Measurements from ENCODE around the gene PIGK.
"Not testable (repeated sequence)": the region's sequence is repeated elsewhere in the genome, so short reads cannot be mapped to it uniquely, and the experiment has no call there.

Gene PIGK

DNA sequence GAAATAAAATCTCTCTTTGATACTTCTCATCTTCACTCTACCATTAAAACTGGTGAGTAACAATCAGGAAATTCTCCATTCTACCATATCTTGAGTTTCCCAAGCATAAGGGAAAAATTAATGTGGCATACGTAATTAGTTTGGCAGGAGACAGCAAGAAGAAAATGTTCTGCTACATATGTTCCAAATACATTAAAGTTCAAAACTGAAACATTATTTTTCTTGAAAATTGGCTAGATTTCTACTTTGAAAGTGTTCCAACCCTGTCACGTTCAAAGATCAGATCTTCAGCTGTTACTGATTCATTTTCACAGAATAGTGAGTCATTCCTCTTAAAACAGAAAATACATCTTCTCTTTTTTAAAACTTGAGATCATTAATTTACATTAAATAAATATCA, 48.5 kb downstream of the PIGK start:
- WGBS (ENCODE audit: extremely low coverage, insufficient coverage, low lambda C conversion rate) = no CpG with 5 or more reads among the region's 2 CpGs
- no peak overlapping the region for H3K23ac ChIP-seq (ENCODE audit: low read length)
- no peak overlapping the region for H3K27ac ChIP-seq (ENCODE audit: low read depth, low read length)
- no peak for DNase-seq
- H4K8ac ChIP-seq (ENCODE audit: low read depth, low read length) = no peak overlapping the region
- no peaks in the 10 kb centered on the region for H3K79me1 ChIP-seq (ENCODE audit: low read length)
- no peak overlapping the region for H2BK15ac ChIP-seq (replicated peaks; ENCODE audit: low read depth)
- no peak overlapping the region for H3K9ac ChIP-seq (ENCODE audit: low read length)
- H3K4ac ChIP-seq (ENCODE audit: low read depth, low read length) = no peak overlapping the region
- H3K56ac ChIP-seq (ENCODE audit: low read length) = no peak overlapping the region
- H3K4me1 ChIP-seq (ENCODE audit: control insufficient read depth, low read depth, low read length) = no peaks in the 10 kb centered on the region
- no peak overlapping the region for H2BK120ac ChIP-seq (ENCODE audit: low read depth, low read length)
- H3K4me2 ChIP-seq (ENCODE audit: low read length) = no peak overlapping the region
- H3K18ac ChIP-seq (ENCODE audit: low read length) = no peak overlapping the region
- no peak overlapping the region for H3K4me3 ChIP-seq (ENCODE audit: low read length)
- no peak overlapping the region for H4K5ac ChIP-seq (ENCODE audit: low read length)
- H3K36me3 ChIP-seq (ENCODE audit: control insufficient read depth, insufficient read depth, low read length) = no peaks in the 10 kb centered on the region
- no peaks in the 10 kb centered on the region for H3K79me2 ChIP-seq (ENCODE audit: control insufficient read depth, insufficient read depth, low read length)
- no peak overlapping the region for H2BK5ac ChIP-seq (ENCODE audit: low read length)
- H3K27me3 ChIP-seq (ENCODE audit: insufficient read depth, low read length, poor library complexity) = no peaks in the 10 kb centered on the region
- no peak overlapping the region for H2AK5ac ChIP-seq (ENCODE audit: low read length)

DNA sequence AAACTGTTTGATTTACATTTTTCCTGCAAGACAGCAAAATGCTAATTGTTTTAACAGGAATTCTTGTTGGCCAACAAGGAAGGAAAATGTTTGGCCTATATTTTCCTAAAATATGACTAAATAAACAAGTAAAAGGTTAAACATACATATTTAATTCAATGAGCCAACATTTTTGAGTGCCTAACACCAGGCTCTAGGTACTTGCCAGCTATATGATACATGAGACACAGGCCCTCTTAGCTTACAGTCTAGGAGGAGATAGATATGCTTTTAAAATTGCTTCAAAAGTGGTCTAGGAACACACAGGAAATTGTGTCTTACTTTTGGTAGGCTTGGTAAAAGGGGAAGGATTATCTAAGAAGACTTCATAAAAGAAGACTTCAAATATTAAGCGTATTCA, 50.9 kb downstream of the PIGK start:
- Histone ChIP-seq H3K27me3 (ENCODE audit: insufficient read depth, low read length, poor library complexity) (no peaks in the 10 kb centered on the region), H3K4me3 (ENCODE audit: low read length) (no peak overlapping the region), H2BK5ac (ENCODE audit: low read length) (no peak overlapping the region), H4K8ac (ENCODE audit: low read depth, low read length) (no peak overlapping the region), H2AK5ac (ENCODE audit: low read length) (no peak overlapping the region), H3K9ac (ENCODE audit: low read length) (no peak overlapping the region), H3K79me2 (ENCODE audit: control insufficient read depth, insufficient read depth, low read length) (no peaks in the 10 kb centered on the region), H2BK120ac (ENCODE audit: low read depth, low read length) (no peak overlapping the region), H3K27ac (ENCODE audit: low read depth, low read length) (no peak overlapping the region), H3K4me2 (ENCODE audit: low read length) (no peak overlapping the region), H3K23ac (ENCODE audit: low read length) (no peak overlapping the region), H3K4me1 (ENCODE audit: control insufficient read depth, low read depth, low read length) (no peaks in the 10 kb centered on the region), H3K56ac (ENCODE audit: low read length) (no peak overlapping the region), H4K5ac (ENCODE audit: low read length) (no peak overlapping the region), H3K4ac (ENCODE audit: low read depth, low read length) (no peak overlapping the region), H3K79me1 (ENCODE audit: low read length) (no peaks in the 10 kb centered on the region), H3K36me3 (ENCODE audit: control insufficient read depth, insufficient read depth, low read length) (no peaks in the 10 kb centered on the region), H3K18ac (ENCODE audit: low read length) (no peak overlapping the region), H2BK15ac (replicated peaks; ENCODE audit: low read depth) (no peak overlapping the region)
- DNase-seq = no peak
- no CpG with 5 or more reads among the region's 1 CpG for WGBS (ENCODE audit: extremely low coverage, insufficient coverage, low lambda C conversion rate)

DNA sequence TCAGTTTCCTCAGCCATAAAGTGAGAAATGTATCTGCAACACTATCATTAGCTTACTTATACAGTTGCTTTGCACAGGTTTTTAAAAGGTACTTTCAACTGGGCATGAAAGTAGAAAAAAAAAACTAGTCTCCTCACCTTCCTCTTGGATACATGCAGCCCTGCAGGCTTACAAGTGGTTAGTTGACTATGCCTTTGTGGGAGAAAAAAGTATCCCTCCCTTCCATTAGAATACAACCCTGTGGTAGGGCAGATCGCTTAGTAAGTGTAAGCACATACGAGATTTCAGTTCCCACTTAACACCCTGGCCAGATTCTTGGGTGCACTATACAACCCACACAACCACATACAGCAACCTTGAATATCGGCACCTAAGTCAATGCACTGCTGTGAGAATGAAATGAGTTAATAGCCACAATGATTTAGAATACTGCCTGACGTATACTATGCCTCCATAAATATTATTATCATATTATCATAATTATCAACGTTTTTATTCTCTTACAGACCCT, 54.7 kb downstream of the PIGK start:
- no peaks in the 10 kb centered on the region for H3K4me1 ChIP-seq (ENCODE audit: control insufficient read depth, low read depth, low read length)
- H3K4me2 ChIP-seq (ENCODE audit: low read length) = no peak overlapping the region
- no peak overlapping the region for H3K18ac ChIP-seq (ENCODE audit: low read length)
- no peak overlapping the region for H3K4ac ChIP-seq (ENCODE audit: low read depth, low read length)
- H3K36me3 ChIP-seq (ENCODE audit: control insufficient read depth, insufficient read depth, low read length) = no peaks in the 10 kb centered on the region
- no peak overlapping the region for H3K9ac ChIP-seq (ENCODE audit: low read length)
- no peak for DNase-seq
- H2BK15ac ChIP-seq (replicated peaks; ENCODE audit: low read depth) = no peak overlapping the region
- no peaks in the 10 kb centered on the region for H3K79me2 ChIP-seq (ENCODE audit: control insufficient read depth, insufficient read depth, low read length)
- H3K79me1 ChIP-seq (ENCODE audit: low read length) = no peaks in the 10 kb centered on the region
- H3K27me3 ChIP-seq (ENCODE audit: insufficient read depth, low read length, poor library complexity) = no peaks in the 10 kb centered on the region
- no peak overlapping the region for H3K27ac ChIP-seq (ENCODE audit: low read depth, low read length)
- no peak overlapping the region for H2AK5ac ChIP-seq (ENCODE audit: low read length)
- no peak overlapping the region for H2BK120ac ChIP-seq (ENCODE audit: low read depth, low read length)
- no peak overlapping the region for H2BK5ac ChIP-seq (ENCODE audit: low read length)
- H3K4me3 ChIP-seq (ENCODE audit: low read length) = no peak overlapping the region
- WGBS (ENCODE audit: extremely low coverage, insufficient coverage, low lambda C conversion rate) = 100% methylated on average over 2 of the region's 5 CpGs
- H4K5ac ChIP-seq (ENCODE audit: low read length) = no peak overlapping the region
- no peak overlapping the region for H3K23ac ChIP-seq (ENCODE audit: low read length)
- no peak overlapping the region for H3K56ac ChIP-seq (ENCODE audit: low read length)
- no peak overlapping the region for H4K8ac ChIP-seq (ENCODE audit: low read depth, low read length)

DNA sequence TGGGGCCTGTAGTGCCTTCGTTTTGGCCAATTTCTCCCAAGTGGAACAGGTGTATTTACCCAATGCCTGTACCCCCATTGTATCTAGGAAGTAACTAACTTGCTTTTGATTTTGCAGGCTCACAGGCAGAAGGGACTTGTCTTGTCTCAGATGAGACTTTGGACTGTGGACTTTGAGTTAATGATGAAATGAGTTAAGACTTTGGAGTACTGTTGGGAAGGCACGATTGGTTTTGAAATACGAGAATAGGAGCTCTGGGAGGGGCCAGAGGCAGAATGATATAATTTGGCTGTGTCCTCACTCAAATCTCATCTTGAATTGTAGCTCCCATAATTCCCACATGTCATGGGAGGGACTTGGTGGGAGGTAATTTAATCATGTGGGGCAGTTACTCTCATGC, 59.5 kb downstream of the PIGK start:
- not testable (repeated sequence) for H3K79me2 ChIP-seq (ENCODE audit: control insufficient read depth, insufficient read depth, low read length); H3K79me1 ChIP-seq (ENCODE audit: low read length); H3K18ac ChIP-seq (ENCODE audit: low read length); DNase-seq; H3K4me1 ChIP-seq (ENCODE audit: control insufficient read depth, low read depth, low read length); H3K4ac ChIP-seq (ENCODE audit: low read depth, low read length); H3K23ac ChIP-seq (ENCODE audit: low read length); H3K27ac ChIP-seq (ENCODE audit: low read depth, low read length); H4K8ac ChIP-seq (ENCODE audit: low read depth, low read length); H4K5ac ChIP-seq (ENCODE audit: low read length); H3K4me3 ChIP-seq (ENCODE audit: low read length); H3K56ac ChIP-seq (ENCODE audit: low read length); H2BK5ac ChIP-seq (ENCODE audit: low read length); H3K9ac ChIP-seq (ENCODE audit: low read length); H3K36me3 ChIP-seq (ENCODE audit: control insufficient read depth, insufficient read depth, low read length); H2BK120ac ChIP-seq (ENCODE audit: low read depth, low read length); H3K27me3 ChIP-seq (ENCODE audit: insufficient read depth, low read length, poor library complexity); H2BK15ac ChIP-seq (replicated peaks; ENCODE audit: low read depth); H2AK5ac ChIP-seq (ENCODE audit: low read length); H3K4me2 ChIP-seq (ENCODE audit: low read length)
- no CpG with 5 or more reads among the region's 3 CpGs for WGBS (ENCODE audit: extremely low coverage, insufficient coverage, low lambda C conversion rate)

DNA sequence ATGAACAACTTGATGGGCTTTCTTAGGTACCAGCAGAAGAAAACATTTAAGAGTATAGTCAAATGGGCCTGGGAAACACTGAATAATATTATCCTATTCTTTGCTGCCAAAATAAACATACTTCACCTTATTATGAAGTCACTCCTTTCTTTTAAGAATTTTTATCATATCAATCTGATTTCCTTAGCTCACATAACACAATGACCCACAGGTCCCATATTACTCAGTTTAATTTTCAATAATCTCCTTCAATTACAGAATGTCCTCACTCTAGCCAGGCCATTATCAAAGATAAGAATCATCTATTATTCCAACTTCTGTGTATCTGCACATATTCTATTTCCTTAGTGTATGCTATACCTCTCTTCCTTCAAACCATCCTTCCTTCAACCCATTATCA, 63.0 kb downstream of the PIGK start:
- Histone ChIP-seq H3K4me3 (ENCODE audit: low read length) (no peak overlapping the region), H3K23ac (ENCODE audit: low read length) (no peak overlapping the region), H3K4ac (ENCODE audit: low read depth, low read length) (no peak overlapping the region), H3K18ac (ENCODE audit: low read length) (no peak overlapping the region), H3K36me3 (ENCODE audit: control insufficient read depth, insufficient read depth, low read length) (no peaks in the 10 kb centered on the region), H4K5ac (ENCODE audit: low read length) (no peak overlapping the region), H3K79me2 (ENCODE audit: control insufficient read depth, insufficient read depth, low read length) (no peaks in the 10 kb centered on the region), H3K4me2 (ENCODE audit: low read length) (no peak overlapping the region), H3K79me1 (ENCODE audit: low read length) (no peaks in the 10 kb centered on the region), H2AK5ac (ENCODE audit: low read length) (no peak overlapping the region), H3K27me3 (ENCODE audit: insufficient read depth, low read length, poor library complexity) (no peaks in the 10 kb centered on the region), H3K56ac (ENCODE audit: low read length) (no peak overlapping the region), H3K4me1 (ENCODE audit: control insufficient read depth, low read depth, low read length) (no peaks in the 10 kb centered on the region), H2BK5ac (ENCODE audit: low read length) (no peak overlapping the region), H3K27ac (ENCODE audit: low read depth, low read length) (no peak overlapping the region), H2BK120ac (ENCODE audit: low read depth, low read length) (no peak overlapping the region), H3K9ac (ENCODE audit: low read length) (no peak overlapping the region), H4K8ac (ENCODE audit: low read depth, low read length) (no peak overlapping the region), H2BK15ac (replicated peaks; ENCODE audit: low read depth) (no peak overlapping the region)
- no peak for DNase-seq

DNA sequence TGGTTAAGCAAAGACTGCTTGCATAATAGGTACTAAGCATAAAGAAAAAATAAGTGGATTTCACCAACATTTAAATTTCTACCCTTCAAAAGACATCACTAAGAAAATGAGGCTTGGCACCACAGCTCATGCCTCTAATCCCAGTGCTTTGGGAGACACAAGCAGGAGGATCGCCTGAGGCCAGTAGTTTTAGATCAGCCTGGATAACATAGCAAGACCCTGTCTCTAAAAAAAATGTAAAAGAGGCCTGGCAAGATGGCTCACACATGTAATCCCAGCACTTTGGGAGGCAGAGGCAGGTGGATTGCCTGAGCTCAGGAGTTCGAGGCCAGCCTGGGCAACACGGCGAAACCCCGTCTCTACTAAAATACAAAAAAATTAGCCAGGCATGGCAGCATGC, 73.0 kb downstream of the PIGK start:
- no peak overlapping the region for H3K56ac ChIP-seq (ENCODE audit: low read length)
- no peak overlapping the region for H3K27ac ChIP-seq (ENCODE audit: low read depth, low read length)
- DNase-seq = peak; percentile 44
- H2BK120ac ChIP-seq (ENCODE audit: low read depth, low read length) = no peak overlapping the region
- no peak overlapping the region for H2BK5ac ChIP-seq (ENCODE audit: low read length)
- no peaks in the 10 kb centered on the region for H3K79me1 ChIP-seq (ENCODE audit: low read length)
- no CpG with 5 or more reads among the region's 5 CpGs for WGBS (ENCODE audit: extremely low coverage, insufficient coverage, low lambda C conversion rate)
- no peak overlapping the region for H3K18ac ChIP-seq (ENCODE audit: low read length)
- H3K79me2 ChIP-seq (ENCODE audit: control insufficient read depth, insufficient read depth, low read length) = no peaks in the 10 kb centered on the region
- no peak overlapping the region for H3K4ac ChIP-seq (ENCODE audit: low read depth, low read length)
- H3K9ac ChIP-seq (ENCODE audit: low read length) = no peak overlapping the region
- H3K23ac ChIP-seq (ENCODE audit: low read length) = no peak overlapping the region
- no peaks in the 10 kb centered on the region for H3K4me1 ChIP-seq (ENCODE audit: control insufficient read depth, low read depth, low read length)
- no peak overlapping the region for H3K4me3 ChIP-seq (ENCODE audit: low read length)
- H4K8ac ChIP-seq (ENCODE audit: low read depth, low read length) = no peak overlapping the region
- H2AK5ac ChIP-seq (ENCODE audit: low read length) = no peak overlapping the region
- no peaks in the 10 kb centered on the region for H3K36me3 ChIP-seq (ENCODE audit: control insufficient read depth, insufficient read depth, low read length)
- H3K27me3 ChIP-seq (ENCODE audit: insufficient read depth, low read length, poor library complexity) = no peaks in the 10 kb centered on the region
- no peak overlapping the region for H4K5ac ChIP-seq (ENCODE audit: low read length)
- H2BK15ac ChIP-seq (replicated peaks; ENCODE audit: low read depth) = no peak overlapping the region
- no peak overlapping the region for H3K4me2 ChIP-seq (ENCODE audit: low read length)
